Measurements from ENCODE around the gene MAPKAP1.

MAPKAP1 gene

DNA sequence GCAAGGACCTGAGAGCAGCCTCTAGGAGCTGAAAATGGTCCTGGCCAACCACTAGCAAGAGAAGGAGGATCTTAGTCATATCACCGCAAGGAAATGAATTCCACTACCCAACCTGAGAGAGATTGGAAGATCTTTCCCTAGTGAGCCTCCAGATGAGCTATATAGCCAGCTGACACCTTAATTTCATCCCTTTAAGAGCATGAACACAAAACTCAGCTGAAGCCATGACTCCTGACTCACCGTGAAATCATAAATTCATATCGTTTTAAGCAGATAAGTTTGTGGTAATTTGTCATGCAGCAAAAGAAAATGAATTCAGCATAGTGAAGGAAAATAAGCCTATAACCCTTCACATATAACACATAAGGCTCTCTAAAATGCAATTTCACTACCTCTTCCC is 23.5 kb downstream of the MAPKAP1 start:
- Histone ChIP-seq H3K4me1 (ENCODE audit: control insufficient read depth, insufficient read depth, low read length) (no peaks in the 10 kb centered on the region), H3K27ac (ENCODE audit: low read depth, low read length) (no peak overlapping the region), H3K27me3 (ENCODE audit: control insufficient read depth, insufficient read depth, low read length) (no peaks in the 10 kb centered on the region), H3K36me3 (ENCODE audit: control insufficient read depth, insufficient read depth, low read length) (no peaks in the 10 kb centered on the region), H3K4me3 (ENCODE audit: low read length) (no peak overlapping the region), H3K9ac (ENCODE audit: low read length) (no peak overlapping the region)

DNA sequence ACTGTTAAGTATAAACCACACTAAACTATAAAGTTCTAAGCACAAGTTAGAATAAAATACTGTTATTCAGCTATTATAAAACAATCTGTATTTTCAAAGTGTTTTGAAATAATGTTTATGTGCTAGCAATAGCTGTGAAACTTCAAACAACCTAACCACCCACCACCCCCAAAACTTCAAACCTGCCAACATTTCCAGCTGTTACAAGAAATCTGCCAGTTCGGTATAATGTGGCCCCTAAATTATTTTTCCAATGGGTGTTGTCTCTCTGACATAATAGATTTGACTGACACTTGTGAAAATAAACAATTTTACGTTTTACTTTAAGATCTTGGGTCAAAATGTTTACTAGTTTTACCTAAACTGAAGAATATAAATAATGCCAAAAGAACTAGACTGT is 24.7 kb downstream of the MAPKAP1 start:
- no peaks in the 10 kb centered on the region for H3K27me3 ChIP-seq (ENCODE audit: control insufficient read depth, insufficient read depth, low read length)
- no peak overlapping the region for H3K9ac ChIP-seq (ENCODE audit: low read length)
- H3K4me1 ChIP-seq (ENCODE audit: control insufficient read depth, insufficient read depth, low read length) = no peaks in the 10 kb centered on the region
- H3K36me3 ChIP-seq (ENCODE audit: control insufficient read depth, insufficient read depth, low read length) = no peaks in the 10 kb centered on the region
- H3K27ac ChIP-seq (ENCODE audit: low read depth, low read length) = no peak overlapping the region
- H3K4me3 ChIP-seq (ENCODE audit: low read length) = no peak overlapping the region

DNA sequence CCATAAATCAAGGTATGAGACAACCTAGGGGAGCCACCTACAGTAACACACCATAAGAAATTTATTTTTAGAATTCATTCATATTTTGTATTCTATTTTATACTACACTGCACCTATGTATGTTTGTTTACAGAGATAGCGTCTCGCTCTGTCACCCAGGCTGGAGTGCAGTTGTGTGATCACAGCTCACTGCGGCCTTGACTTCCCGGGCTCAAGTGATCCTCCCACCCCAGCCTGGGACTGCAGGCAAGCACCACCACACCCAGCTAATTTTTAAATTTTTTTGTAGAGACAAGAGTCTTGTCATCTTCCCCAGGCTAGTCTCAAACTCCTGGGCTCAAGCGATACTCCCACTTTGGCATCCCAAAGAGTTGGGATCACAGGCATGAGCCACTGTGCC is 25.4 kb downstream of the MAPKAP1 start:
- Histone ChIP-seq H3K27me3 (ENCODE audit: control insufficient read depth, insufficient read depth, low read length) (no peaks in the 10 kb centered on the region), H3K9ac (ENCODE audit: low read length) (no peak overlapping the region), H3K27ac (ENCODE audit: low read depth, low read length) (no peak overlapping the region), H3K36me3 (ENCODE audit: control insufficient read depth, insufficient read depth, low read length) (no peaks in the 10 kb centered on the region), H3K4me3 (ENCODE audit: low read length) (no peak overlapping the region), H3K4me1 (ENCODE audit: control insufficient read depth, insufficient read depth, low read length) (no peaks in the 10 kb centered on the region)

DNA sequence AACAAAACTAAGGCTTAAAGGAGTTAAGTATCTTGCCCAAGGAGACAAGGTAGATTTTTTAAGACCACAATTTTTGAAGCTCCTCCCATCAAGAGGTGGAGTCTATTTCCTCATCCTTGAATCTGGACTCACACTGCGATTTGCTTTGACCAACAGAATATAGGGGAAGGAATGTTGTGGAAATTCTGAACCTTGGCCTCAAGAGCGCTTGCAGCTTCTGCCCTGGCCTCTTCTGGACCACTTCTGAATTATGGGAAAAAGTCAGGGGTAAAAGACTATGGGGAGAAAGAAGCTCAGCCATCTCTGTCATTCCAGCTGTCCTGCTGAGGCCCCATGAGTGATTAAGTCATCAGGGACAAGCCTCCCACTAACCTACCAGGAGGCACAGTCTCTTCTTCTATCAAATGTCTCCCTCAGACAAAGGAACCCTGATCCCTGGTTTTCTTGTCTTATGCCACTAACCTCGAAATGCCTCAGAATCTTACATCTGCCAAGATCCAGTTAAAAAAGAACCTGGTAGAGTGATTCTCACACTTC is 25.9 kb downstream of the MAPKAP1 start:
- Histone ChIP-seq H3K27me3 (ENCODE audit: control insufficient read depth, insufficient read depth, low read length) (no peaks in the 10 kb centered on the region), H3K9ac (ENCODE audit: low read length) (no peak overlapping the region), H3K27ac (ENCODE audit: low read depth, low read length) (no peak overlapping the region), H3K4me3 (ENCODE audit: low read length) (no peak overlapping the region), H3K4me1 (ENCODE audit: control insufficient read depth, insufficient read depth, low read length) (no peaks in the 10 kb centered on the region), H3K36me3 (ENCODE audit: control insufficient read depth, insufficient read depth, low read length) (no peaks in the 10 kb centered on the region)

DNA sequence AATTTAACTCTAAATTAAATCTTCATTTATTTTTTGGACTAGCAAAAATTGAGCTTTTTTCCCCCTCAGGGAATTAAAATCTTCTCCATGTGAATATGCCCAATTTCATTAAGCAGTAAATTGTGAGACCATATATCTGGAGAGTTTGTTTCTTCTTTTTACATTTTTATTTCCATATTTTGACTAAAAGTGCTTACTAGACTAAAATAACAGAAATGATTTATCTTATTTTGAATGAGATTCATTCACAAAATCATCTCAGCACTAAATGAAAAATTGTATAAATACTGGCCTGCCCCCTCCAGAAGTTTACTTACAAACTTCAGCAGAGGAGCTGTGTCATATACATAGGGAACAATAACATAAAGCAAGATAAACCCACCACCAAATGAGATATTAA is 26.6 kb downstream of the MAPKAP1 start:
- no peak overlapping the region for H3K9ac ChIP-seq (ENCODE audit: low read length)
- no peaks in the 10 kb centered on the region for H3K27me3 ChIP-seq (ENCODE audit: control insufficient read depth, insufficient read depth, low read length)
- no peak overlapping the region for H3K4me3 ChIP-seq (ENCODE audit: low read length)
- no peaks in the 10 kb centered on the region for H3K4me1 ChIP-seq (ENCODE audit: control insufficient read depth, insufficient read depth, low read length)
- H3K27ac ChIP-seq (ENCODE audit: low read depth, low read length) = no peak overlapping the region
- no peaks in the 10 kb centered on the region for H3K36me3 ChIP-seq (ENCODE audit: control insufficient read depth, insufficient read depth, low read length)

DNA sequence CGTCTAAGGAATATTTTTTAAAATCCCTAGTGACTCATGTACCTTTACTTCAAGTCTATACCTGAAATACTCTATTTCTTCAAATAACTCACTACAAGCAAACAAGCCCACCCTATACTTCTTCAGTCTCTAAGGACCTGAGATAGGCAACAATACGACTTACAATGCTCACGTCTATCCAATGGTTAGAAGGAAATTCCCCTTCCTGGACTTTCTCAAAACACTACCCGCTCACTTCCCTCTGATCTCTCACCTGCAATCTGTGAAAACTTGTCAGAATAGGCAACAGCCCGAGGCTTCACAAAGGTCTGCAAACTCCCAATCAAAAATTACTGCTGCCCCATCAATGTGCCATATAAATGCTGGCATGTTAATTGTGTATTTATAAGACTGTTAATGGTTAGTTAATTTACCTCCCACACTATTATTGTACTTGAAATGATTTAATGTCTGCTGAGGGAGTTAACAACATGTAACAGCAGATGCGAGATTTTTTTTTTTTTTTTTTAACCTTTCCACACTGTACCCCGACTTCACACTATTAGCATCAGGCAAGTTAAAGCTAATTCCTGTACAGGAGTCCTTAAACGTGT is 27.3 kb downstream of the MAPKAP1 start:
- Histone ChIP-seq H3K9ac (ENCODE audit: low read length) (no peak overlapping the region), H3K27me3 (ENCODE audit: control insufficient read depth, insufficient read depth, low read length) (no peaks in the 10 kb centered on the region), H3K4me3 (ENCODE audit: low read length) (no peak overlapping the region), H3K4me1 (ENCODE audit: control insufficient read depth, insufficient read depth, low read length) (peaks cover 4% of the 10 kb centered on the region), H3K36me3 (ENCODE audit: control insufficient read depth, insufficient read depth, low read length) (no peaks in the 10 kb centered on the region), H3K27ac (ENCODE audit: low read depth, low read length) (no peak overlapping the region)

DNA sequence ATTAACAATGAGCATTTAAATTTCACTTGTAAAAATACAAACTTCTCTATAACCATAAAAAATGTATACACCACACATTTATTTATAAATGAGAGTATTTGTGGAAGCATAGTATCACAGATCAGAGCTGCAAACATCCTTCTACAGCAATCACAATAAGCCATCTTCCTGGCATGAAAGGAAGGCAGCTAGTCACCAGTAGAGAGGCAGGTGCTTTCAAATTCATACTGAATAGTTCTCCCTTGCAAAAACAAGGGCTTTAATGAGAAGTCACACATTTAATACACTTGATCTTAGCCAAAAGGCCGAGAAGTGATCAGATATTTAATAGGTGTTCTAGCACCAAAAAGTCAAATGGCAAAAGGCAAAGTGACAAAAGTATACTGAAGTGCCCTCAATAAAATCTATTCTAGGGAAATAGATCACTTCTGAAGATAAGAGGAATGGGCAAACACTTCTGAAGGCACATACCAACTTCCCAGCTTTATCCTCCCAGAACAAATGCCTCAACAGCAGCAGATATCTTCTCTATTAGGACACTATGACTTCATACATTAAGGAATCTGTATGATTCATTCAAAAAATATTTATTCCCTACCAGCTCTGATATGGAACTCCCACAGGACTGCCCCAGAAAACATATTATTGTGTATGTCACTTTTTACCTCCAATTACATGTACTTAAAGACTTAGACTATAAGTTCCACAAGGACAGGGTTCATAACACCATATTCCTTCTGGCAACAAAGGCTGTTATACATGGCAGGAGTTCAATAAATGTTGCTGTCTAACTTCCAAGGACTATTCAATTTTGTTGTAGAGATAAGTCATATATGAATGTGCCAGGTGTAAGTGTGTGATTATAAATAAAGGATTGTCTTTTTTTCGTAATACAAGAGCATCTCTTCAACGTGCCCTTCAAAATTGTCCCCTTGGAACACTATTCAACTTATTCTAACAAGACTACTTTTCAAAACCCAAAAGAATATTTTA is 31.7 kb downstream of the MAPKAP1 start:
- H3K27ac ChIP-seq (ENCODE audit: low read depth, low read length) = no peak overlapping the region
- H3K4me3 ChIP-seq (ENCODE audit: low read length) = no peak overlapping the region

DNA sequence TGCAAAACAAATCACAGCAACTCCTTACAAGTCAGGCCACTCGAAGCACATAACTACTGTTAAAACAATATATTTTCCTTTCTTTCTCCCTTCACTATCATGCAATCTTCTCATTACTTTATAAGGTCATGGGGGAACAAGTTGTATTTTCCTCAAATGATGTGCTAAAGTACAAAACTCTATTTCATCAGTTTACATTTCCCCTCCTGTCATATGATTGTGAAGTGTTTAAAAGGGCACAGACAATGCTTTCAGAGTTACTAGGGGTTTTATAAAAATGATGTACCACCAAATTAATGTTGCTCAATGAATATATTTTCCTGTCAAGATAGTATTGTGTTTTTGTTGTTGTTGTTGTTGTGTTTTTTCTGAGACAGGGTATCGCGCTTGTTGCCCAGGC is 34.1 kb downstream of the MAPKAP1 start:
- peaks cover 4% of the 10 kb centered on the region for H3K4me1 ChIP-seq (ENCODE audit: control insufficient read depth, insufficient read depth, low read length)
- no peak overlapping the region for H3K27ac ChIP-seq (ENCODE audit: low read depth, low read length)

More for the DNA sequence above, 31.7 kb downstream of the MAPKAP1 start:
- H3K9ac ChIP-seq (ENCODE audit: low read length) = no peak overlapping the region
- H3K27me3 ChIP-seq (ENCODE audit: control insufficient read depth, insufficient read depth, low read length) = no peaks in the 10 kb centered on the region
- no peaks in the 10 kb centered on the region for H3K36me3 ChIP-seq (ENCODE audit: control insufficient read depth, insufficient read depth, low read length)
- peaks cover 4% of the 10 kb centered on the region for H3K4me1 ChIP-seq (ENCODE audit: control insufficient read depth, insufficient read depth, low read length)

DNA sequence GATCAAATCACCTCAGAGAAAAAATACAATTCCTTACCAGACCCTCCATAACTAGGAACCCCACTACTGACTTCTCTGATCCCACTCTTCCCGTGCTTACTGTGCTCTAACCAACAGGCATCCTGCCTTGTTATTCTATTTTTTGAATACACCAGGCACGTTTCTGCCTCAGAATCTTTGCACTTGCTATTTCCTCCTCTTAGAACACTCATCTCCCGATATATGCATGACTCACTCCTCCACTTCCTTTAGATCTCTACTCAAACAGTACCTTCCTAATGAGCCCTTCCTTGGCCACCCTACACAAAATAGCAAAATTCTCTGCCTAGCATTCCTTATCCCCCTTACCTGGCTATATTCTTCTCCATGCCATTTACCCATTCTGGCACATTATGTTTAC is 43.9 kb downstream of the MAPKAP1 start:
- no peak overlapping the region for H3K4me3 ChIP-seq (ENCODE audit: low read length)
- no peaks in the 10 kb centered on the region for H3K4me1 ChIP-seq (ENCODE audit: control insufficient read depth, insufficient read depth, low read length)
- no peaks in the 10 kb centered on the region for H3K27me3 ChIP-seq (ENCODE audit: control insufficient read depth, insufficient read depth, low read length)
- H3K9ac ChIP-seq (ENCODE audit: low read length) = no peak overlapping the region
- no peak overlapping the region for H3K27ac ChIP-seq (ENCODE audit: low read depth, low read length)
- no peaks in the 10 kb centered on the region for H3K36me3 ChIP-seq (ENCODE audit: control insufficient read depth, insufficient read depth, low read length)

More for the DNA sequence above, 34.1 kb downstream of the MAPKAP1 start:
- H3K9ac ChIP-seq (ENCODE audit: low read length) = no peak overlapping the region
- no peak overlapping the region for H3K4me3 ChIP-seq (ENCODE audit: low read length)
- no peaks in the 10 kb centered on the region for H3K36me3 ChIP-seq (ENCODE audit: control insufficient read depth, insufficient read depth, low read length)
- H3K27me3 ChIP-seq (ENCODE audit: control insufficient read depth, insufficient read depth, low read length) = no peaks in the 10 kb centered on the region

DNA sequence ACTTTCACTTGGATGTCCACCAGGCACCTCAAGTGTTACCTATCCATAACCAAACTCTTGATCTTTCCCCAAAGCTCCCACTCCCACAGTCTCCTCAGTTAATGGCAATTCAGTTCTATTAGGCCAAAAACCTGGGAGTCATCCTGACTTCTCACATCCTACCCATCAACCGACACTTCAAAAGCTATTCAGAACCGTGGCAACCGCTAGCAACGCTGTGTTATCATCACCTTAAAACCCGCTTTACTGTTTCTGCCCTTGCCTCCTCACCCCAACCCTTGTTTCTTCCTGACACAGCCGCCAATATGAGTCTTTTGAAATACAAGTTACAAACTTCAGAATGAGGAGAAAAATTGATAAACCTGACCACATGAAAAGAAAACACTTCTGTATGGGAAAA is 46.5 kb downstream of the MAPKAP1 start:
- no peak overlapping the region for H3K9ac ChIP-seq (ENCODE audit: low read length)
- no peaks in the 10 kb centered on the region for H3K27me3 ChIP-seq (ENCODE audit: control insufficient read depth, insufficient read depth, low read length)
- no peak overlapping the region for H3K4me3 ChIP-seq (ENCODE audit: low read length)
- H3K36me3 ChIP-seq (ENCODE audit: control insufficient read depth, insufficient read depth, low read length) = no peaks in the 10 kb centered on the region
- no peak overlapping the region for H3K27ac ChIP-seq (ENCODE audit: low read depth, low read length)
- H3K4me1 ChIP-seq (ENCODE audit: control insufficient read depth, insufficient read depth, low read length) = no peaks in the 10 kb centered on the region

DNA sequence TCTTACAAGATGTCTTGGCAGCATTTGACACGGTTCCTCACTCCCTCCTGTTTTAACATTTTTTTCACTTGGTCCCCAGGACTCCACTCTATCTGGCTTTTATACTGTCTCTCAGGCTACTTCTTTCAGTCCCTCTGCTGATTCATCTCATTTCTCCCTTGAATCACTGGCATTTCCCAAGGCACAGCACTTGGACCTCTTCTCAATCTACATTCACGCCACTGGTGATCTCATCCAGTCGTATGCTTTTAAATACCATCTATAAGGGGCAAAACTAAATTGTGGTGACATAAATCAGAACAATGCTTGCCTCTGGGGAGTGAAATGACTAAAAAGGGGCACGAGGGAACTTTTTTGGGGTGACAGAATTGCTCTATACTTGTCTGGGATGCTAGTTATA is 47.1 kb downstream of the MAPKAP1 start:
- Histone ChIP-seq H3K36me3 (ENCODE audit: control insufficient read depth, insufficient read depth, low read length) (no peaks in the 10 kb centered on the region), H3K4me3 (ENCODE audit: low read length) (no peak overlapping the region), H3K4me1 (ENCODE audit: control insufficient read depth, insufficient read depth, low read length) (no peaks in the 10 kb centered on the region), H3K27me3 (ENCODE audit: control insufficient read depth, insufficient read depth, low read length) (no peaks in the 10 kb centered on the region), H3K9ac (ENCODE audit: low read length) (no peak overlapping the region), H3K27ac (ENCODE audit: low read depth, low read length) (no peak overlapping the region)

DNA sequence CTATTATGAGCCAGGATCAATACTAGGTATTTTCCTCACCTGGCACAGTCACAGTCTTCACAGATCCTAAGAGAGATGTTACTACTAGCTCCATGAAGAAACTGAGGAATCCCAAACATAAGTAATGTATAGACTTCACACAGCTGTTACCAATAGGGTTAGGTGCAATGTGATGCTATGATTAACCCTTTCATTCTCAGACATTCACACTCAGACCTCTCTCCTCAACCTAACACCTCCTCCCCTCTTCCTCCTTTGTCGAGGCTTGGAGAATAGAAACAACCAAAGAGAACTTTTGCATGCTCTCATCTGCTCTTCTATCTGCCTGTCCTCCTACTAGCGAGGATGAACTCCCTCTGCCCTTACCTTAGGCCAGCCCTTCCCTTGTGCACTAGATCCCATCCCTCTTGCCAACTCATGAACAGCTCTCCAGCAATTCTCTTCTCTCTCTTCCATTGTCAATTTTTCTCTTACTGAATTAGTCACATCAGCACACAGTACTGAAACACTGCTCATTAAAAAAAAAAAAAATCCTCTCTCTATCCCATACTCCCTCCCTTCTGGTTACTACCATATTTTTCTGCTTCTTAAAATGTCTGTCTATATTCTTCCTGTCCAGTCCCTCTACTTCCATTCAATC is 47.7 kb downstream of the MAPKAP1 start:
- H3K4me1 ChIP-seq (ENCODE audit: control insufficient read depth, insufficient read depth, low read length) = no peaks in the 10 kb centered on the region
- no peak overlapping the region for H3K4me3 ChIP-seq (ENCODE audit: low read length)
- H3K36me3 ChIP-seq (ENCODE audit: control insufficient read depth, insufficient read depth, low read length) = no peaks in the 10 kb centered on the region
- no peak overlapping the region for H3K27ac ChIP-seq (ENCODE audit: low read depth, low read length)
- H3K9ac ChIP-seq (ENCODE audit: low read length) = no peak overlapping the region
- no peaks in the 10 kb centered on the region for H3K27me3 ChIP-seq (ENCODE audit: control insufficient read depth, insufficient read depth, low read length)
